Loucy (cell line): ENCODE data around the gene SEL1L3.

ENCODE experiments used
- H2AFZ ChIP-seq: fragments of 200-600 bp; sonication (generic); 2 replicates; pipeline ENCODE4 v1.6.0; 2016; ENCODE audit warnings: antibody characterized with exemption, mild to moderate bottlenecking, low read length, moderate library complexity
- H3F3A ChIP-seq: fragments of 200-600 bp; 2 replicates; pipeline ENCODE4 v1.6.0; 2016; ENCODE audit warnings: antibody characterized with exemption, low read depth, mild to moderate bottlenecking
- H3K27me3 ChIP-seq: fragments of 200-600 bp; sonication (generic); 2 replicates; pipeline ENCODE4 v1.6.1; 2014; ENCODE audit warnings: low read length, mild to moderate bottlenecking; ENCODE audit not compliant: insufficient read depth, poor library complexity, severe bottlenecking
- H3K36me3 ChIP-seq: fragments of 200-600 bp; sonication (generic); 2 replicates; pipeline ENCODE4 v1.6.1; 2016; ENCODE audit warnings: low read length; ENCODE audit not compliant: insufficient read depth
- H3K4me1 ChIP-seq: fragments of 200-600 bp; sonication (generic); 2 replicates; pipeline ENCODE4 v1.5.1; 2014; ENCODE audit warnings: low read length, mild to moderate bottlenecking; ENCODE audit not compliant: insufficient read depth, poor library complexity, severe bottlenecking
- H3K4me2 ChIP-seq: fragments of 200-600 bp; sonication (generic); 2 replicates; pipeline ENCODE4 v1.6.0; 2014; ENCODE audit warnings: antibody characterized with exemption, low read length, low read depth, mild to moderate bottlenecking; ENCODE audit not compliant: poor library complexity, severe bottlenecking
- H3K4me3 ChIP-seq: fragments of 200-600 bp; sonication (generic); 2 replicates; pipeline ENCODE4 v1.5.1; 2014; ENCODE audit warnings: low read length, mild to moderate bottlenecking, mixed read lengths; ENCODE audit not compliant: poor library complexity, severe bottlenecking
- H3K79me2 ChIP-seq: fragments of 200-600 bp; sonication (generic); 2 replicates; pipeline ENCODE4 v1.6.1; 2014; ENCODE audit warnings: low read length; ENCODE audit not compliant: insufficient read depth
- H3K9ac ChIP-seq: fragments of 200-600 bp; sonication (generic); 2 replicates; pipeline ENCODE4 v1.6.0; 2014; ENCODE audit warnings: mild to moderate bottlenecking, low read depth, low read length, moderate library complexity; ENCODE audit not compliant: poor library complexity, severe bottlenecking
- H3K9me2 ChIP-seq: fragments of 200-600 bp; sonication (generic); replicated peaks from 2 replicates; pipeline ENCODE4 v1.6.1; 2016; ENCODE audit warnings: low read depth, low read length, mixed read lengths
- H3K9me3 ChIP-seq: fragments of 200-600 bp; sonication (generic); 2 replicates; pipeline ENCODE4 v1.6.1; 2014; ENCODE audit warnings: mild to moderate bottlenecking, antibody characterized with exemption, low read length, low read depth; ENCODE audit not compliant: insufficient read depth
- H4K20me1 ChIP-seq: fragments of 200-600 bp; sonication (generic); 2 replicates; pipeline ENCODE4 v1.6.0; 2014; ENCODE audit warnings: antibody characterized with exemption, low read length, mild to moderate bottlenecking; ENCODE audit not compliant: insufficient read depth, poor library complexity, severe bottlenecking
- CTCF ChIP-seq: fragments of 200-600 bp; sonication (generic); conservative IDR thresholded peaks from 2 replicates; pipeline ENCODE4 v1.5.1; 2014; ENCODE audit warnings: mild to moderate bottlenecking, antibody characterized with exemption, low read length
- EZH2phosphoT487 ChIP-seq: fragments of 200-600 bp; IDR thresholded peaks from 2 replicates; pipeline ENCODE4 v1.6.1; 2018; ENCODE audit warnings: antibody characterized with exemption, mild to moderate bottlenecking, moderate library complexity, borderline replicate concordance

SEL1L3 gene

GRCh38 chr4:25783943-25784342, 78.8 kb downstream of the SEL1L3 start:
- no peak overlapping the region for H3K4me3 ChIP-seq
- H3K4me2 ChIP-seq: no peak overlapping the region
- H3K4me1 ChIP-seq: no peaks in the 10 kb centered on the region
- no peak overlapping the region for H3K9ac ChIP-seq
- no peaks in the 10 kb centered on the region for H3K36me3 ChIP-seq
- H3K9me2 ChIP-seq: no peaks in the 10 kb centered on the region
- no peak overlapping the region for H2AFZ ChIP-seq
- no peaks in the 10 kb centered on the region; the same call in 1 of the 2 replicates for H3K9me3 ChIP-seq
- H3F3A ChIP-seq: no peaks in the 10 kb centered on the region
- H4K20me1 ChIP-seq: no peaks in the 10 kb centered on the region
- no peaks in the 10 kb centered on the region for H3K79me2 ChIP-seq
- TF ChIP-seq EZH2phosphoT487 (no peak), CTCF (no peak)
- H3K27me3 ChIP-seq: no peaks in the 10 kb centered on the region

GRCh38 chr4:25783126-25783525, 79.7 kb downstream of the SEL1L3 start:
- H3F3A ChIP-seq: no peaks in the 10 kb centered on the region
- no peaks in the 10 kb centered on the region for H4K20me1 ChIP-seq
- H3K36me3 ChIP-seq: no peaks in the 10 kb centered on the region
- no peak overlapping the region for H3K4me2 ChIP-seq
- H3K9me2 ChIP-seq: no peaks in the 10 kb centered on the region
- H3K4me3 ChIP-seq: no peak overlapping the region
- H2AFZ ChIP-seq: no peak overlapping the region
- TF ChIP-seq CTCF (no peak), EZH2phosphoT487 (no peak)
- no peaks in the 10 kb centered on the region for H3K27me3 ChIP-seq
- H3K9ac ChIP-seq: no peak overlapping the region
- no peaks in the 10 kb centered on the region; the same call in 1 of the 2 replicates for H3K9me3 ChIP-seq
- no peaks in the 10 kb centered on the region for H3K4me1 ChIP-seq
- H3K79me2 ChIP-seq: no peaks in the 10 kb centered on the region

GRCh38 chr4:25782482-25782881, 80.3 kb downstream of the SEL1L3 start:
- TF ChIP-seq CTCF (no peak), EZH2phosphoT487 (no peak)
- Histone ChIP-seq H3F3A (no peaks in the 10 kb centered on the region), H3K4me2 (no peak overlapping the region), H3K4me3 (no peak overlapping the region), H4K20me1 (no peaks in the 10 kb centered on the region), H3K9me2 (no peaks in the 10 kb centered on the region), H3K27me3 (no peaks in the 10 kb centered on the region), H3K9me3 (no peaks in the 10 kb centered on the region; the same call in 1 of the 2 replicates), H3K36me3 (no peaks in the 10 kb centered on the region), H3K79me2 (no peaks in the 10 kb centered on the region), H3K4me1 (no peaks in the 10 kb centered on the region), H3K9ac (no peak overlapping the region), H2AFZ (no peak overlapping the region)
